NCI-H510A (cell line): ENCODE results near the gene OR52E5.

Experiments
- DNase-seq: peaks from one replicate; lab custom pipeline; 2025; lab: John Stamatoyannopoulos, UW

Gene OR52E5

DNA sequence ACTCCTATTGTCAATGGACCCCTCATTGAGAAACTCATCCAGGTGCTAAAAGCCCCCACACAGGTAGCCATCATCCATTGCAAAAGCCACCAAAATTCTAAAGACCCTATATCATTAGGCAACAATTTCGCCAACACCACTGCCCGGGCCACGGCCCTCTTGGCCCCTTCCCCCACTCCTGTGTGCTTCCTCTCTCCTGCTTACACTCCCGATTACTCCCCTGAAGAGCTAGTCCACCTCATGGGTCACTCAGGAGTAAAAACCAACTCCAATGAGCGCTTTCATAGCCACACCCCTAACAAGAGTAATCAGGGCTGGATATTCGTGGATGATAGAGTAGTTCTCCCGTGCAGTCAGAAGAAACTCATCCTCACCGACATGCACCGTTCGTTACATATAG lies 40.1 kb downstream of the OR52E5 start:
- DNase-seq = no peak

DNA sequence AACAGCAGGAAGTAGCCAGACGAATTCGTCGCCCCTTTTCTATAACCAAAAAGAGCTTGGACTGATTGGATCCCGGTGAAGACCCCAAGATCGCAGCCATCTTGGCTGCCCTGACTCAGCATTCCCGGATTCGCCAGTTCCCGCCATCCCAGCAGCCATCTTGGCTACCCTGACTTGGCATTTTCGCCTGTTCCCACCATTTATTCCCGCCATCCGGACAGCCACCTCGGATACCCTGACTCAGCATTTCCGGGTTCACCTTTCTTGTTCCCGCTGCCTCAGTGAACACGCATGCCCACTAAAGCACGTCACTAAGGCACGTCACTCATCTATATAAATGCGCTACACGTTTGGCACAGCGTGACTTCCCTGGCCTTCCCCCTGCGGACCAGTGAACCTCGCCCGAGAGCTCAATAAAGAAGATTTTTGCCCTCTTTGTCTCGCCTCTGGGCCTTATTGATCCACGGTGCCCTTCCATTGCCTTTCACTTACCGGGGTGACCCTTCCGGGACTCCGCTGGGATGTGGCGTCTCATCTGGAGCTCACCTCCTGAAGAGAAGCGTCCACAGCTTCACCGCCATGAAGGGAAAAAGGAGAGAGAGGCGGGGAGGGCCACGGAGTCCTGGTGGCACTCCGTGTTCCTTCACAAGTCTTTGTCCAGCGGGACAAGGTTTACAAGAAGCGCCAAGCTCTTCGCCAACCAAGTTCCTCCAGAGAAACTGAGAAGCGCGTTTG lies 45.0 kb downstream of the OR52E5 start:
- peak; percentile 84 for DNase-seq

DNA sequence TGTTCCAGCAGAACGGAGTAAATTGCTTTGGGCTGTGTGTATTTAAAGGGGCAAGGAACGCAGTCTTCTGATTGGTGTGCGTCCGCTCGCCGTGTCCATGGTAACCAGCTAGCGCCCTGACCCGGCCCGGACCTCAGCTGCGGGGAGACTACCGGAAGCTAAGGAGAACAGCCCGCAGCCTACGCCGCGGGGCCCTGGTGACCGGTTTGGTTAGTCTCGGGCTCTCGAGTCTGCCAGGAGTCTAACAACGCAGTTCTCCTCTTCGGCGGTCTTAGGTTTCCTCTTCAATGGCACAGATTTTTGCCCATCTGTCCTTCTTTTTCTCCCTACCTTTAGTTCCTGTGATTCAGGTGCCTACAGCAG lies 45.6 kb downstream of the OR52E5 start:
- DNase-seq = peak; percentile 53

DNA sequence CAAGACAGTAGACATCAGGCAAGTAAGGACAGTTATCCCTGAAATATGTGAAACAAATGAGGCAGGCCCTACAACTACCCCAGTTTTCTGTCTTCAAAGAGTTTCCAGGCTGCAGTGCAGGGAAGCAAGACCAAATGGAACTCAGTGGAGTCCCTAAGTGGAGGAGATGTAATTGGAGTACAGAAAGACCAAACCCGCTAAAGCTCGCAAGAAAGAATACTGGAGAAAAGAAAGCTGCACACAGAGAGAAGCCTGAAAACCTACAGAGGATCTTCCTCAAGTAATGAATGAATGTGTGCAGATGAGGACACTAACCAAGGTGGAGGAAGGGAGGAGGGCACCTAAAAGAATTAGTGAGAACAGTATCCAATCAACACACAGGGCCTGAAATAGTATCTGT lies 47.7 kb downstream of the OR52E5 start:
- no peak for DNase-seq

DNA sequence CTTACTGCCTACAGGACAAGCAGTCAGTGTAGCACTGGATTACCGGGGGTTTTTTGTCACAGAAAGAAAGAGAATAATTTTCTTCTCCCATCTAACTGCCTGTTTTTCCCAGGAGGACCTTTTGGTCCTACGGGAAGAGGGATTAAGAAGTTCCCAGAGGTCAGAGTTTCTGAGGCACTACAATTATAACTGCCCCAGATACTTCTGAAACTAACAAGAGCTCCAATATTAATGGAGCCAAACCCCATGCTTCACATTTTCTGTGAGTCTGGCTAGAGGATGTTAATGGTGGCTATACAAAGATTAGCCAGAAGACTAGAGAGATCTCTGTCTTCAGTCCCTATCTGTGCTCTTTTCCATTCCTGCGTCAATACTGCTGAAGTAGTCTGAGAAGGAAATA lies 48.9 kb downstream of the OR52E5 start, which contains the start of gene OR56A3:
Gene OR56A3, plus strand, starts transcription at position 301 of the 400 bp plus-strand sequence. CDS start 5,096 bp downstream, outside the sequence.
- DNase-seq = no peak
